Kasumi-1 (cell line): Measurements from ENCODE around the gene TJP3.

ENCODE experiments used
- DNase-seq, 2 experiments: peaks; one replicate each; lab custom pipeline; 2025; lab: John Stamatoyannopoulos, UW

The TJP3 gene

DNA sequence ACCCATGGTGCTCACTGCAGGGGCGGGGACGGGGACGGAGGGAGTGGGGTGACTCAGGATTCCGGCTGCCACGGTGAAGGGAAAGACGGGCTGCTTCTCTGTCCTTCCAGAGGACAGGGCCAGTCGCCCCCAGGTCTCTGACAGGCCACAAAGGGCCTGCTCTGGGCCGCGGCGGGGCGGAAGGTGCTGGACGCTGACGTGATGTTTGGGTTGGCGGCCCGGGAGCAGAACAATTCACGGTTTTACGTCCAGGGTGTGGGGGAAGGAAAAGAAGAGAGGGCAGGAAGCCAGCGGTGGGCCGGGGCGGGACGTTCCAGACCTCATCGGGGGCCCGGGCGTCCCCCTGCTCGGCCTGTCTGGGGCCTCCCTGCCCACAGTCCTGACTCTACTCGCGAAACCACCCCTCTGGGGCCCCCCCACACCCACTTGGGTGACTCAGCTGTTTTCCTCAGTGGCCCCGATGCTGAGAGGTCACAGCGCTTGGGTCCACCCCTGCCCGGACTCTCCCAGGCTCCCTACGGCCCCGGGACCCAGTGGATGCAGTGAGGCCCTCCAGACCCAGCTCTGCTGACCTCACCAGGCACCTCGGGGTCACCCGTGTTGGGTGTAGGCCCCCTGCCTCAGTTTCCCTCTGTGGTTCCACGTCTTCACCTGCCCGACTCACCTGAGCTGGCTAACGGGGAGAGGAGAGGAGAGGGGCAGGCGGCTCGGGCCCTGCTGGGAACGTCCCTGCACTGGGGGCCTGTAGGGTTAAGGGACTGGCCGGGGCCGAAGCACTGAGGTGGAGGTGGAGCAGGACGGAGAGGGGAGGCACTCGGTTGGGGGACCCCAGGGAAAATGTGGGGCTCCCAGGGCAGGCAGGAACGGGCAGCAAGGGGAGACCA lies 37.1 kb upstream of the TJP3 start:
- peak; percentile 15 to 18 for DNase-seq

DNA sequence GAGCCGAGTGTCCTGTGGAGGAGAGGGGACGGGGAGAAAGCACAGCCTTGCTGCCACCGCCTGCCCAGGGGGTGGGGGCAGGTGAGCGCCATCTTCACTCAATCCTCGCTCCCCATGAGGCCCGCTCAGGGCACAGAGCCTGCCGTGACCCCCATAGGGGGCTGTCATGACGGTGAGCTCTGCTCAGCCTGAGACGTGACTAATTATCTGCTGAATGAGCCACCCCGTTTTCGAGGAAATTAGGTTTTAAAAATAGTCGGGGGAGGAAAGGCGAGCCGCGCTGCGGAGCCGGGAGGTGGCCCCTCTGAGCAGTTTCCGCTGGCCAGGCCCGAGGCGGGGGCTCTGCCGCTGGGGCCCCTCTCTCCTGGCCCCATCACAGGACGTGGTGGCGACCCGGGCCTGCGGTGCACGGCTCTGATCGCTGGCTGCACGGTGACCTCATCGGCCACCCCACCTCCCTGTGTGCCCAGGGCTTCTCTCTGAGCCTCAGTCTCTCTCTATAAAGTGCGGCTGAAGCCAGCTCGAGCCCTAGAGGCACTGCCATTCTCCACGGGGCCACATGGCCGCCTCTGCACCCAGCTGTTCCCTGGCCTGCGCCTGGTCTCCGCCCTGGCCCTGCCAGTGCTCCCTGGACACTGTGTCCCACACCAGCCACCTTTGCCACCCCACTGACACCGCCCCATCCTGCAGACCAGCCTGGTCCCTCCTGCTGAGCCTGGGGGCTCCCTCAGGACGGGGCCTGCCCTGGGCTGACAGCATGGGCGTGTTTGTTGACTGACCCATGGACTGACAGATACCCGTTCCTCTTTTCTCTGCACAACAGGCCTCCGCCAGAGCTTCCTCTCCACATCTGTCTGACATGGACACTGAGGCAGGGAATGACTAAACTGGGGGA lies 36.3 kb upstream of the TJP3 start:
- DNase-seq = peak; percentile 42 to 46

DNA sequence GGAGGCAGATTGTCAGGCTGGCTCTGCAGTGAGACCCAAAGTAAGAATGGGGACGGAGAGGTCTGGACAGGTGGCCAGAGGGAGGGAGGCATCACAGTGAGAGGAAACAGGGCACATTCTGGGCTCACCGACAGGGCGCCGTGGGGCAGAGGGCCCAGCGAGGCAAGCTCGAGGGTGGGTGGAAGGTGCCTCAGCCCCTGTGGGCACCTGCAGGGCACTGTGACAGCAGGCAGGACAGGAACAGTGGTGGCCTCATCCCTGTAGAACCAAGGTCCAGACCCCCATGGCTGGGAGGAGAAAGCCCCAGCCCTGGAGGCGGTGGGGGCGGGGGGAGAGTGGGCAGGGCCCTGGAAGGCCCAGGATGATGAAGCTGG lies 35.6 kb upstream of the TJP3 start:
- no peak for DNase-seq

DNA sequence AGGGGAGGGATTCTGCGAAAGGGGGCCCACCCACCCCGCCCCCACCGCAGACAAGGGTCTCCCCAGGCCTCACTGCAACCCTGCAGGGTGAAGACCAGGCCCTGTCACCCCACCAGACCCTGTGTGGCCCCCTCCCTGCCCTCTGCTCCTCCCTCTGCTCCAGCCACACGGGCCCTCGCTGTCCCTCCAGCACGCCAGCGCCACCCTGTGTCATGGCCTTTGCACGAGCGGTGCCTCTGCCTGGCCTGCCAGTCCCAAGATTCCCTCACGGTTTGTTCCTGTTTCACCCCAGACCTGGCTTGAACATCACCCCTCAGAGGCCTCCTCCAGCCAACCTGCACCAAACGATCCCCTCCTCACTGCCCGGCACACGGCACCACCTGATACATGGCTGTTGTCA lies 35.2 kb upstream of the TJP3 start:
- DNase-seq = peak; percentile 43 to 58

DNA sequence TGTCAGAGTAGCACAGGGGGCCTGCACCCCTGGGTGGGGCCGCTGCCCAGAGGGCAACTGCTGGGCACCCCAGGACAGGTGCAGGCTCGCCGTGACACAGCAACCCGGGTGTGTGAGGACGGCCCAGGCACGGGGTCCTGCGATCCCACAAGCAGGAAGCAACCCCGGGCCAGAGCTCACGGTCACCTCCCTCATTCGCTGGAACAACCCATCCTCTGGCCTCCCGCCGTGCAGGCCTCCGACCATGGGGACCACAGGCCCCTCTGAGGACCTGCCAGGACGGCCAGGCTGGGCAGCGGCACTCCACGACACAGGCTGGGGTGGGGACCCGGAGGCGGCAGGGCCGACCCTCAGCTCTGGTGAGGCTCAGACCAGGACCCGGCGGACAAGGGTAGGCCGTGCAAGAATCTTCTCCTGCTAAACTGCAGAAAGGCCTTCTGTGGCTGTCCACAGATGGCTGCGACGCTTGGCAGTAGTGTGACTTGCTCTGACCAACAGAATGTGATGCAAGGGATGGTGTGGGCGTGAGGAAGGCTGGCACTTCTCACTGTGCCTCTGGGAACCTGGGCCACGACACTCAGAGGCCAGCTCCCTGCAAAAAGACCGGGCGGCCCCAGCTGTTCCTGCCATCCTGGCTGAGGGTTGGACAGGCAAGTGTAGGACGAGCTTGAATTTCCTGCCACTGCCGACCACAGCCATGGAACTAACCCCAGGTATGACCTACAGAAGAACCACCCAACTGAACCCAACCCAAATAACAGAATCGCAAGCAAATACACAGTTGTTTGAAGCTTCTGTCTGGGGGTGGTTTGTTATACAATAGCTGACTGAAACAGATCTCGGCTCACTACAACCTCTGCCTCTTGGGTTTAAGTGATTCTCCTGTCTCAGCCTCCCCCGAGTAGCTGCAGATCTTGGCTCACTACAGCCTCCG lies 34.4 kb upstream of the TJP3 start:
- no peak for DNase-seq

DNA sequence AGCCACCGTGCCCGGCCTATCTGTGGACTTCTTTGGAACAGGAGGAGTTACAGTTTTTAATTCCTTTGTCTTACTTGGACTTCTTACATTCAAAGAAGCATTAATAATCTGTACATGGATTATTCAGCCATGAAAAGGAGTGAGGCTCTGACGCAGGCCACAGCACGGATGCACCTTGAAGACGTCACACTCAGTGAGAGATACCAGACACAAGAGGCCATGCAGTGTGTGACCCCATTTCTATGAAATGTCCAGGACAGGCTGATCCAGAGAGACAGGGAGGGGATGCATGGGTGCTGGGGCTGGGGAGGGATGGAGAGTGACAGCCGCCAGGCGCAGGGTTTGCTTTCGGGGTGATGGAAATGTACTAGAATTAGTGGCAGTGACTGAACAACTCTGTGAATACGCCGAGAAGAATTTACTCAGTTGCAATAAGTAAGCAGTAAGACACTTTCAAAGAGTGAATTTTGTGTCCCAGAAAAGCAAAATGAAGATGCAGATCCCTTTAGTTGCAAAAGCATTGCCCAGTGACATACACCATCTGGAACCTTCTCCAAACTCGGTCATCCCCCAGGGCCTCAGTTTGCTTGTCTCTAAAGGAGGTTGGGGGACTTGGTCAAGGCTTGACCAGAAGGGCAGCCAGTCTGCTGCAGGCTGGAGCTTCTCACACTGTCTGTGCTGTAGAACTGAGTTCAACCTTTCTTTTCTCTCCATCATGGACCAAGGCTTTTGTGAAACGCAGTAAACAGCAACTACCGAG lies 33.2 kb upstream of the TJP3 start:
- DNase-seq = no peak

DNA sequence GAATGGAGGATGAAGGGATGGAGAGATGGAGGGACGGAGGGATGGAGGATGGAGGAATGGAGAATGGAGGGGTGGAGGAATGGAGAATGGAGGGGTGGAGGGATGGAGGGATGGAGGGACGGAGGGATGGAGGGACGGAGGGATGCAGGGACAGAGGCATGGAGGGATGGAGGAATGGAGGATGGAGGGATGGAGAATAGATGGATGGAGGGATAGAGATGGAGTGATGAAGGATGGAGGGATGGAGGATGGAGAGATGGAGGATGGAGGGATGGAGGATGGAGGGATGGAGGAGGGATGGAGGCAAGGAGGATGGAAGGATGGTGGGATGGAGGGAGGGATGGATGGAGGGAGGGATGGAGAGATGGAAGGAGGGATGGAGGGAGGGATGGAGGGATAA lies 30.0 kb upstream of the TJP3 start:
- no peak for DNase-seq

DNA sequence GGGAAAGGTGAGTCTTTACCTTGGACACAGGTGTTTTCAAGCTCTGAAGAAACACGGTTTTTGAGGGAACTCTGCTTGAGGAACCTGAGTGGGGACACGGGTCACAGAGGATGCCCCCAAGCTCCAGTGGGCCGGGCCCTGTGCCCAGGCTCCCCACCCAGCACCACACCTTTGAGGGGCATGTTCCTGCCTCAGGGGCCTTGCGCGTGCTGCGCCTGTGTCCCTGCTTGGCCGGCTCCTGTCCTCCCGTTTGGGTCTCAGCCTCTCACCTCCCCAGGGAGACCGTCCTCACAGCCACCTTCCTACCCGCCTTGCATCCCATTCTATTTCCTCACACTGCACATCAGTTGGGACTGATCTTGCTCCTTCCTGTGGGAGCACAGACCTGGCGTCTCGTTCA lies 29.0 kb upstream of the TJP3 start:
- no peak for DNase-seq

DNA sequence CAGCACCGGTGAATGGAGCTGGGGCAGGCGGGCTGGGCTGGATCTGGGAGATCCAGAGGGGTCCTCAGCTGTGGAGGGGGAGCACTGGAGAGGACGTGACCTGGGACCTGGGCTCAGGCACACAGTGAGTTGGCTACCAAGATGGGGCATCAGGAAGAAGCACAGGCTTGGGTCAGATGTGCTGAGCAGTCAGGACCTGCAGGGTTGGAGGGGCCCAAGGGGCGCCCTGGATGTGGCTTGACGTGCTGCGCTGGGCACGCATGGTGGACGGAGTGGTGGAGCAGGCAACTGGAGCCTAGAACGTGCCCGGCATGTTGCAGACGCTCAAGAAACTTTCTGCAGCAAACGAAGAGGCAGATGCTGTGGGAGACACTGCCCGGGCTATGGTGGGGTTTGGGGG lies 28.6 kb upstream of the TJP3 start:
- no peak for DNase-seq

DNA sequence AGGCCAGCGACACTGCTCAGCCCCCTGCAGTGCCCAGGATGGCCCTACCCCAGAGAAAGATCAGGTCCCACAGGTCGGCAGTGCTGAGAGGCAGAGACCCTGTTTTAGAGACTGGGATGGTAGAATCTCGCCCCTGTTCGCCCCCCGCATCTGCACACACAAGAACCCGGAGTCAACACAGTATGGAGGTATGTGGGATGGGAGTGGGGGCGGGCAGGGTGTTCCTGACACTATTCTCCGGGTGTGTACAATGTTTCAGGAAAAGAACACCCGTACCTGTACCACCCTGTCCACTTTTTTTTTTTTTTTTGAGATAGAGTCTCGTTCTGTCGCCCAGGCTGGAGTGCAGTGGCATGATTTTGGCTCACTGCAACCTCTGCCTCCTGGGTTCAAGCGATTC lies 27.2 kb upstream of the TJP3 start:
- no peak for DNase-seq

DNA sequence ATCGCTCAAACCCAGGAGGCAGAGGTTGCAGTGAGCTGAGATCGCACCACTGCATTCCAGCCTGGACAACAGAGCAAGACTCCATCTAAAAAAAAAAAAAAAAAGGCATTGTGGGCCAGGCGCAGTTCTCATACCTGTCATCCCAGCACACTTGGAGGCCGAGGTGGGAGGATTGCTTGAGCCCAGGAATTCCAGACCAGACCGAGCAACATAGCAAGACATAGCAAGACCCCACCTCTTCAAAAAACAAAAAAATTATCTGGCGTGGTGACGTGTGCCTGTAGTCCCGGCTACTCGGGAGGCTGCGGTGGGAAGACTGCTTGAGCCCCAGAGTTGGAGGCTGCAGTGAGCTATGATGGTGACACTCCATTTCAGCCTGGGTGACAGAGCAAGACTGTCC lies 25.9 kb upstream of the TJP3 start:
- no peak for DNase-seq

DNA sequence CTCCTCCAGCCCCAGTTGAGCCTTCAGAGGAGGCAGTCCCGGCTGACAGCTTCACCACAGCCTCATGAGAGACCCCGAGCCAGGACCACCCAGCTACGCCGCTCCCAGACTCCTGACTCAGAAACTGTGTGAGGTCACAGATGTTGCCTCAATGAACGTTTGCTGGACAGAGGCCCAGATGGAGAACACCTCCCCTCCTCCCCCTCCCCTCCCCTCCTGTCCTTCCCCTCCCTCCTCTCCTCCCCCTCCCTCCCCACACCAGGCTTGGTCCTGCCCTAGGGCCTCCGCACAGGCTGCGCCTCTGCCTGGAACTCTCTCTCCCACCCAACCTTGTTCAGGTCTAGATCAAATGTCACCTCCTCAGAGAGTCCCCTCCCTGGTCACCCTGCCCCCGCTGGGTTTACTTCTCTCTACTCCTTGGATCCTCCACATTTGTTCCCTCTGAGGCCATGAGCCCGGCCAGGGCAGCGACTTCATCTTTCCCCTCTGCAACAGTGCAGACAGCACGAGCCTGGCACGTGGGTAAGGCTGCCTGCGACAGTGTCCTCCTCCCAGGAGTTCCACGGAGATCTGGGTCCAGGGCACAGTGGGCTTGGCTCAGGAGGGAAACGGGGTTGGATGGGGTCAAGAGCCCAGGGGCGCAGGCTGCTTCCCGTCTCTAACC lies 25.3 kb upstream of the TJP3 start:
- no peak for DNase-seq

DNA sequence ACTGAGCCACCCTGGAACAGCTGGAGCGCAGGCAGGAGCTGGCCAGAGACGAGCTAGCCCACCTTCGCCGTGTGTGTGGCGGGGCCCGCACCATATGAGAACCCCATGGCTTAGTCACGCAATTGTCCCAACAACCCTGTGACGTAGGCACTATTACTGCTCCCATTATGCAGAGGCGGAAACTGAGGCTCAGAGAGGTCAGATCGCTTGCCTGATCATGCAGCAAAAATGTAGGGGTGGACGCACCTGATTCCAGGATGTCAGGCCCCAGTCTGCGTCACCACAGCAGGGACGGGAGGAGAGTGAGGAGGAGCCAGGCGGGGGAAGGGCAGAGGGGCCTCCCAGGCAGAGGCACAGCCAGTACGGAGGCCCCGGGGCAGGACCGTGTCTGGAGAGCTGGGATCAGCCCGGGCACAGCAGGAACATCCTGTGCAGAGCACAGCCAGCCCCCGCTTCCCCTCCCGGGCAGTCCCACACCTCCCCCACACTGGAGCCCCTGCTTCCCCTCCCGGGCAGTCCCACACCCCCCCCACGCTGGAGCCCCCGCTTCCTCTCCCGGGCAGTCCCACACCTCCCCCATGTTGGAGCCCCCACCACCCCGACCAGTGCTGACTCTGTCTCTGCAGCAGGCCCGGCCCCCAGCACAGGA lies 24.7 kb upstream of the TJP3 start:
- DNase-seq = peak; percentile 96 to 99

DNA sequence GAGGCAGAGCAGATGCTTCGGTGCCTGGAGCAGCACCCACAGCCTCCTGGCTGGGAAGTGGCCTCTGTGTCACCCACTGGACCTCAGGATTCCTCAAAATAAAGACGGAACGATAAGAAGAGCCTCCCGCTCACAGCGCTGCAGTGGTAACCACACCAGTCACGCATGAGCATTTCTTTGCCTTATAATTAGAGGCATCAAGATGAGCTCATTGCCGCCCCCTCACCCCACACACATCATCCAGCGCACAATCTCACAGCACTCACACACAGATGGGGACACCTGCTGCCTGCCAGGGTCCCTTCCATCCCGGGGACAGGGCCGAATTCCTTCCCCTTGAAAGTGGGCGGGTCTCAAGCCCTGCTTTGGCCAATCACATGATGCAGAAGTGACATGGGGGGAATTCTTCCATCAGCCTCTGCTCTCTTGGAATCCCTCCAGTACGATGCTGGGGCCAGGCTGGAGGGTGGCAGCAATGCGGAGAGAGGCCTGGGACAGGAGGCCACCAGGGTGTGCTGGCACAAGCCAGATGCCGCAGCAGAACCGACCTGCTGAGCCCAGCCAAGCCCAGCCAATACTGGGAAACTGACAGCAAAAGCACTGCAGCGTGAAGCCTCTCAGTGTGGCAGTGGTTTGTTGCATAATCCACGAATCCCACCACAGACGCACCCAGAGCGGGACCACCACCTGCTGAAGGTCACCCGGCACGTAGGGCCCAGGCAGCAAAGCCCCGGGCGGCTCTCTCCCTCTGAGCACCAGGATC lies 23.9 kb upstream of the TJP3 start:
- no peak for DNase-seq

DNA sequence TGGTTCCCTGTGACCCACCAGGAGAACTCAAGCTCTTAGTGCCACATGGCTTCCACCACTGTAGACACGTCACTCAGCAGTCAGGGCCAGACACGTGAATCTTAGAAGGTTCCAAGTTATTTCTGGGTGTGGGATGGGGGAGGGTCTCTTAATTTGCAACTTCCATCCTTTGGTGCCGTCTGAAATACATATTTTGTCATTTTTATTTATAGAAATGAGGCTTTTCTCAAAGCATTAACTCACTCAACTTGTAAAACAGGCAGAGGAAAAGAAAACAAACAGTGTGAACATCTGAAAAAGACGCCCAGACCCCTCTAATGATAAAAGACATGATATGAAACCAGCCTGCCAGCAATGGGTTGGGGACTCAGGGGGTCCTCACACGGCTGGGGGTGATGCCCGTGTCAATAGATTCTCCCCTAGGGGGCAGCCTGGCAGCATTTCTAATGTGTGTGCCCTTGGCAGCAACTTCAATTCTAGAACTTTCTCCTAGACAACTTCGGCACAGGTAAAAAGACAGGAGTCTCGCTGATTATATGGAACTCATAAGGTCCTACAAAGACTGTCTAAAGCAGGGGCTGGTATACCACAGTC lies 23.3 kb upstream of the TJP3 start:
- no peak for DNase-seq

DNA sequence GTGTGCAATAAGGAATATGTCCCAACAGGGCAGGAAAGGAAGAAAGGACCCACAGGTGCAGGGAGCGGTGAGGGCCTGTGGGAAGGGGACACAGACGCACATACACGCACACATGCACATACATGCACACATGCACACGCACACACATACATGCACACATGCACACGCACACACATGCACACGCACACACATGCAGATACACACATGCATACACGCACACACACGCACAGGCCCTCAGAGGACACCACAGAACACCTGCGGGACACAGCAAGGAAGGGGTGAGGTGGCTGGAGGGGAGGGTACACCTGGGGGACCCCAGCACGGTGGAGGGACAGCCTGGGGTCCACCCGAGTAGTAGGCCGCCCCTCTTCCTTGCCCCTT lies 20.8 kb upstream of the TJP3 start:
- DNase-seq = no peak

DNA sequence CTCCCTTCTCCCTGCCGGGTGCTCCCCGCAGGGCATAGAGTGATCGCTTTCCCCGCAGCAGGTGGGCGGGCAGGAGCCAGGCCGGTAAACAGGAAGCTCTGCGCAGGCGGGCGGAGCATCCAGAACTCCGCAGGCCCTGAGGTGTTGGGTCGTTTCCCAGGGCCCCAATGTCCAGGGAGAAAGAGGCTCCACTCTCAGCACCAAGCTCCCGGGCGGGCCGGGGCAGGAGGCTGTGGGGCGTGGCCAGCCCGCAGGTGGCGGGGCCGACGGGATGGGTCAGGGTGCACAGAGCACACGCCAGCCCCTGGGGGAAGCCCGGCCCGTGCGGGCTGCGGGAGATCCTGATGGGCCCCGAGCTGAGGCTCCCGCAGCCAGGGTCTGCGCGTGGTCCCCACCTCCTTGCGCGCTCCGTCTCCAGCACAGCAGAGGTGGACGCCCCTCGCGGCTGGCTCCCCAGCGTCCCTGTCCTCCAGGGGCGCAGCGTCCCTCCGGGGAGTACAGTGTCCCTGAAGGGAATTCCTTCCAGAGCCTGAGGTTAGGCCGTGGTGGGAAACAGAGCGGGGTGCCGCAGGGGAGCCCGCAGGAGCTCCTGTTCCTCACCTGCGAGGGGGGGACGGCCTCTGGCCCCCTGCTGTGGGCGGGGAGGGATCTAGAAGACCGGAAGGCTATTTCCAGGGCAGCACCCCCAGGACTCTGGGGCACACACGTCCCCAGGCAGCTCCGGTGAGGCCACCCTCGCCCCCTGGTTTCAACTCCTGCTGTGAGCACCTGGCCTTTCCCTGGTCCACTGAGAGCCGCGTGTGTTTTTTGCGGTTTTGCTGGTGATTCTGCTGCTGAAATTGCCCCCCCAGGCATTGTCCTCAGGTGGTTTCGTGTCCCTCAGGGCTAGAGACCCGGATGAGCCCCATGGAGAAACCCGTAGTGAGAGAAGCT lies 20.1 kb upstream of the TJP3 start:
- no peak for DNase-seq
